ENCODE data around the gene EVI5L.

EVI5L gene

GRCh38 chr19:7881910-7882309 lies 51.9 kb downstream of the EVI5L start:
- no peak for ATAC-seq
- TF ChIP-seq, protein P1, sequence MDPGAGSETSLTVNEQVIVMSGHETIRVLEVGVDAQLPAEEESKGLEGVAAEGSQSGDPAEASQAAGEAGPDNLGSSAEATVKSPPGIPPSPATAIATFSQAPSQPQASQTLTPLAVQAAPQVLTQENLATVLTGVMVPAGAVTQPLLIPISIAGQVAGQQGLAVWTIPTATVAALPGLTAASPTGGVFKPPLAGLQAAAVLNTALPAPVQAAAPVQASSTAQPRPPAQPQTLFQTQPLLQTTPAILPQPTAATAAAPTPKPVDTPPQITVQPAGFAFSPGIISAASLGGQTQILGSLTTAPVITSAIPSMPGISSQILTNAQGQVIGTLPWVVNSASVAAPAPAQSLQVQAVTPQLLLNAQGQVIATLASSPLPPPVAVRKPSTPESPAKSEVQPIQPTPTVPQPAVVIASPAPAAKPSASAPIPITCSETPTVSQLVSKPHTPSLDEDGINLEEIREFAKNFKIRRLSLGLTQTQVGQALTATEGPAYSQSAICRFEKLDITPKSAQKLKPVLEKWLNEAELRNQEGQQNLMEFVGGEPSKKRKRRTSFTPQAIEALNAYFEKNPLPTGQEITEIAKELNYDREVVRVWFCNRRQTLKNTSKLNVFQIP (CRISPR knock-in tag; IDR thresholded peaks at IDR 0.05; ENCODE audit: borderline replicate concordance, low read depth) = no peak
- TF ChIP-seq ZC3H10 (CRISPR knock-in tag; IDR thresholded peaks at IDR 0.05) (no peak), CREB5 (CRISPR knock-in tag; IDR thresholded peaks at IDR 0.05; ENCODE audit: low read depth) (no peak), ISL1 (CRISPR knock-in tag; IDR thresholded peaks at IDR 0.05) (no peak), ZFP30 (CRISPR knock-in tag; IDR thresholded peaks at IDR 0.05) (no peak), GLIS3 (CRISPR knock-in tag; IDR thresholded peaks at IDR 0.05) (no peak), SNAI2 (CRISPR knock-in tag; IDR thresholded peaks at IDR 0.05) (no peak), ZFP3 (CRISPR knock-in tag; IDR thresholded peaks at IDR 0.05) (no peak), ZNF565 (CRISPR knock-in tag; conservative IDR thresholded peaks at IDR 0.05; ENCODE audit: low read depth) (no peak), TSHZ2 (CRISPR knock-in tag; IDR thresholded peaks at IDR 0.05) (no peak), CSRNP3 (CRISPR knock-in tag; IDR thresholded peaks at IDR 0.05) (no peak), ZNF70 (CRISPR knock-in tag; IDR thresholded peaks at IDR 0.05) (no peak), TOX (CRISPR knock-in tag; IDR thresholded peaks at IDR 0.05; ENCODE audit: borderline replicate concordance) (no peak), CSDC2 (CRISPR knock-in tag; IDR thresholded peaks at IDR 0.05) (no peak), TCF4 (CRISPR knock-in tag; IDR thresholded peaks at IDR 0.05; ENCODE audit: borderline replicate concordance) (no peak), ARNTL (CRISPR knock-in tag; IDR thresholded peaks at IDR 0.05; ENCODE audit: borderline replicate concordance, low read depth) (no peak), ZNF8 (CRISPR knock-in tag; IDR thresholded peaks at IDR 0.05) (no peak), OSR1 (CRISPR knock-in tag; IDR thresholded peaks at IDR 0.05) (no peak)
- TF ChIP-seq, protein P2, sequence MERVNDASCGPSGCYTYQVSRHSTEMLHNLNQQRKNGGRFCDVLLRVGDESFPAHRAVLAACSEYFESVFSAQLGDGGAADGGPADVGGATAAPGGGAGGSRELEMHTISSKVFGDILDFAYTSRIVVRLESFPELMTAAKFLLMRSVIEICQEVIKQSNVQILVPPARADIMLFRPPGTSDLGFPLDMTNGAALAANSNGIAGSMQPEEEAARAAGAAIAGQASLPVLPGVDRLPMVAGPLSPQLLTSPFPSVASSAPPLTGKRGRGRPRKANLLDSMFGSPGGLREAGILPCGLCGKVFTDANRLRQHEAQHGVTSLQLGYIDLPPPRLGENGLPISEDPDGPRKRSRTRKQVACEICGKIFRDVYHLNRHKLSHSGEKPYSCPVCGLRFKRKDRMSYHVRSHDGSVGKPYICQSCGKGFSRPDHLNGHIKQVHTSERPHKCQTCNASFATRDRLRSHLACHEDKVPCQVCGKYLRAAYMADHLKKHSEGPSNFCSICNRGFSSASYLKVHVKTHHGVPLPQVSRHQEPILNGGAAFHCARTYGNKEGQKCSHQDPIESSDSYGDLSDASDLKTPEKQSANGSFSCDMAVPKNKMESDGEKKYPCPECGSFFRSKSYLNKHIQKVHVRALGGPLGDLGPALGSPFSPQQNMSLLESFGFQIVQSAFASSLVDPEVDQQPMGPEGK (CRISPR knock-in tag; IDR thresholded peaks at IDR 0.05; ENCODE audit: borderline replicate concordance) = no peak

GRCh38 chr19:7883105-7883504 lies 53.1 kb downstream of the EVI5L start:
- ATAC-seq = no peak
- TF ChIP-seq ZNF70 (CRISPR knock-in tag; IDR thresholded peaks at IDR 0.05) (no peak), RARB (CRISPR knock-in tag; IDR thresholded peaks at IDR 0.05) (no peak), GLIS3 (CRISPR knock-in tag; IDR thresholded peaks at IDR 0.05) (no peak), ZC3H10 (CRISPR knock-in tag; IDR thresholded peaks at IDR 0.05) (no peak), TSHZ2 (CRISPR knock-in tag; IDR thresholded peaks at IDR 0.05) (no peak), ARNTL (CRISPR knock-in tag; IDR thresholded peaks at IDR 0.05; ENCODE audit: borderline replicate concordance, low read depth) (no peak)
- TF ChIP-seq, protein P1 (CRISPR knock-in tag; IDR thresholded peaks at IDR 0.05; ENCODE audit: borderline replicate concordance, low read depth) = no peak
